Measurements from ENCODE around the gene EYS. TPM values are rescaled to one million over a fixed set of nuclear protein-coding genes. Genes with fewer than 3 reads are reported as not detected.

Gene EYS
- polyA plus RNA-seq, 1 experiment, result not detected

GRCh38 chr6:63912887-63913286 lies 1794.1 kb downstream of the EYS start:
- DNase-seq (ENCODE audit: low read depth), result no peak
- ChIA-PET POLR2A (no interaction called here), CTCF (no interaction called here)
- H3K27me3 ChIP-seq (ENCODE audit: control insufficient read depth, insufficient read depth, low read length), result no peaks in the 10 kb centered on the region
- no peaks in the 10 kb centered on the region for H3K36me3 ChIP-seq (ENCODE audit: control insufficient read depth, insufficient read depth, low read length)
- no peak for TF ChIP-seq CTCF (IDR thresholded peaks at IDR 0.05; ENCODE audit: insufficient read depth, low read depth, low read length)
- no peak overlapping the region for H3K4me3 ChIP-seq (ENCODE audit: low read depth, low read length)

GRCh38 chr6:63910863-63911551 lies 1796.0 kb downstream of the EYS start:
- CTCF ChIA-PET, result no interaction called here
- Histone ChIP-seq H3K27me3 (ENCODE audit: control insufficient read depth, insufficient read depth, low read length) (no peaks in the 10 kb centered on the region), H3K4me3 (ENCODE audit: low read depth, low read length) (no peak overlapping the region), H3K36me3 (ENCODE audit: control insufficient read depth, insufficient read depth, low read length) (no peaks in the 10 kb centered on the region)
- DNase-seq (ENCODE audit: low read depth), result no peak
- no peak for TF ChIP-seq CTCF (IDR thresholded peaks at IDR 0.05; ENCODE audit: insufficient read depth, low read depth, low read length)
- POLR2A ChIA-PET, result no interaction called here

- TF ChIP-seq CTCF (IDR thresholded peaks at IDR 0.05; ENCODE audit: insufficient read depth, low read depth, low read length), result no peak
- POLR2A ChIA-PET, result interaction anchor here (0.6 kb wide), 1 partner anchor 59 kb away, joined by 6 read pairs; no protein-coding TSS in a partner anchor
- H3K36me3 ChIP-seq (ENCODE audit: control insufficient read depth, insufficient read depth, low read length), result no peaks in the 10 kb centered on the region
- no peak overlapping the region for H3K4me3 ChIP-seq (ENCODE audit: low read depth, low read length)
- DNase-seq (ENCODE audit: low read depth), result peak; percentile 4
- CTCF ChIA-PET, result no interaction called here
- H3K27me3 ChIP-seq (ENCODE audit: control insufficient read depth, insufficient read depth, low read length), result no peaks in the 10 kb centered on the region
Measured at GRCh38 chr6:63904650-63905248, 1802.3 kb downstream of the EYS start.

GRCh38 chr6:63899550-63899949 lies 1807.5 kb downstream of the EYS start:
- Histone ChIP-seq H3K27me3 (ENCODE audit: control insufficient read depth, insufficient read depth, low read length) (no peaks in the 10 kb centered on the region), H3K4me3 (ENCODE audit: low read depth, low read length) (no peak overlapping the region), H3K36me3 (ENCODE audit: control insufficient read depth, insufficient read depth, low read length) (no peaks in the 10 kb centered on the region)
- TF ChIP-seq CTCF (IDR thresholded peaks at IDR 0.05; ENCODE audit: insufficient read depth, low read depth, low read length), result no peak
- CTCF ChIA-PET, result no interaction called here
- DNase-seq (ENCODE audit: low read depth), result no peak
- POLR2A ChIA-PET, result no interaction called here

GRCh38 chr6:63897952-63898351 lies 1809.1 kb downstream of the EYS start:
- no peak for TF ChIP-seq CTCF (IDR thresholded peaks at IDR 0.05; ENCODE audit: insufficient read depth, low read depth, low read length)
- Histone ChIP-seq H3K4me3 (ENCODE audit: low read depth, low read length) (no peak overlapping the region), H3K36me3 (ENCODE audit: control insufficient read depth, insufficient read depth, low read length) (no peaks in the 10 kb centered on the region), H3K27me3 (ENCODE audit: control insufficient read depth, insufficient read depth, low read length) (no peaks in the 10 kb centered on the region)
- DNase-seq (ENCODE audit: low read depth), result no peak
- ChIA-PET POLR2A (no interaction called here), CTCF (interaction anchor here (1.0 kb wide), 1 partner anchor 10 kb away, joined by 3 read pairs; no protein-coding TSS in a partner anchor)
